Heart left ventricle (tissue), 16 donors: ENCODE data around the gene SLC25A21. TPM values are rescaled to one million over a fixed set of nuclear protein-coding genes. Genes with fewer than 3 reads are reported as not detected.

ENCODE experiments used
- ATAC-seq, 4 donors: fragments of 200-7000 bp; cut with Tn5 transposase; one replicate each; pipeline ENCODE4 v1.9.1; 2020 to 2022; ENCODE audit warnings: moderate library complexity in 4 of 4, mild to moderate bottlenecking in 3 of 4, moderate number of reproducible peaks in 1 of 4
- DNase-seq, 5 donors: peaks; one replicate each; pipeline ENCODE4 v3.0.0-alpha.2; 2020
- H3K27ac ChIP-seq, 12 donors: fragments of 200-600 bp; sonication (generic) in 4 of 12; one replicate each; pipeline versions ENCODE4 v1.5.0 to v1.8.0; 2016 to 2022; ENCODE audit warnings: mild to moderate bottlenecking in 2 of 12
- H3K27me3 ChIP-seq, 9 donors: fragments of 200-600 bp; sonication (generic) in 2 of 9; one replicate each; pipeline versions ENCODE4 v1.5.1 to v1.8.0; 2016 to 2022; ENCODE audit warnings: mild to moderate bottlenecking in 3 of 9
- H3K36me3 ChIP-seq, 9 donors: fragments of 200-600 bp; sonication (generic) in 2 of 9; one replicate each; pipeline versions ENCODE4 v1.5.0 to v1.8.0; 2018 to 2022; ENCODE audit warnings: mild to moderate bottlenecking in 2 of 9
- H3K4me1 ChIP-seq, 12 donors: fragments of 200-600 bp; sonication (generic) in 4 of 12; one replicate each; pipeline versions ENCODE4 v1.5.0 to v1.8.0; 2016 to 2022; ENCODE audit warnings: mild to moderate bottlenecking in 3 of 12
- H3K4me3 ChIP-seq, 12 donors: fragments of 200-600 bp; sonication (generic) in 4 of 12; one replicate each; pipeline versions ENCODE4 v1.5.0 to v1.8.0; 2017 to 2022; ENCODE audit warnings: mild to moderate bottlenecking in 9 of 12, moderate library complexity in 4 of 12
- H3K9me3 ChIP-seq, 12 donors: fragments of 200-600 bp; sonication (generic) in 4 of 12; one replicate each; pipeline versions ENCODE4 v1.5.0 to v1.8.0; 2016 to 2022; ENCODE audit warnings: mild to moderate bottlenecking in 1 of 12
- CTCF ChIP-seq, 12 donors: fragments of 200-600 bp; sonication (generic) in 4 of 12; IDR thresholded peaks; one replicate each; pipeline versions ENCODE4 v1.5.0 to v1.8.0; 2018 to 2022; ENCODE audit warnings: antibody characterized with exemption in 12 of 12, mild to moderate bottlenecking in 5 of 12
- POLR2A ChIP-seq, 2 donors: fragments of 450-650 bp; IDR thresholded peaks; one replicate each; pipeline ENCODE4 v1.6.1; 2017; ENCODE audit warnings: antibody characterized with exemption in 2 of 2, mild to moderate bottlenecking in 2 of 2, moderate library complexity in 2 of 2
- WGBS, 4 donors: extraction: QIAGEN DNeasy Blood & Tissue Kit in 2 of 4; methylation state at CpG; one replicate each; pipeline versions ENCODE4 v1.1.5 to v1.1.7; 2013 to 2018; 5-methylcytosine and 5-hydroxymethylcytosine counted together
- intact Hi-C, 10 donors: fragments of 100-400 bp; cut with DNase I; formaldehyde crosslinking; loops; one replicate each; pipeline versions ENCODE4 v1.11.1 to v1.14.2; 2022
- polyA plus RNA-seq, 2 donors: library from polyadenylated mRNA; stranded (reverse); fragments of 200-250 nt; gene quantifications; one replicate each; pipeline ENCODE4 v1.2.3, GENCODE V29; 2013
- total RNA-seq, 9 donors: library from RNA; depleted of rRNA in 2 of 9; stranded (reverse); fragments of >200 nt in 2 of 9; fragmentation: NEBNext Ultra II Directional in 3 of 9; extraction: Animal tissue kit (Norgen Biotek cat#: 25700) in 3 of 9; gene quantifications; one replicate each; pipeline versions ENCODE4 v1.1.0 to v1.2.4, GENCODE V29; 2016 to 2023
- donor health status: ischemic (EF 13 %, LVEDD 7.1; RV severe dilation, severe dysfunction).
- donor health status: healthy with polysubstance abuse.
- donor health status: DM: no; HTN: yes; CAD: no.
- donor health status: DM: no; HTN: no; CAD: no.
- donor health status: ischemic (EF 25% LVEDD 6.9; RV normal size, moderate dysfunction).
- donor health status: ischemic (EF 25% LVEDD 5.7; RV mildly dilated, moderate dysfunction).
- donor health status: healthy.
- donor health status: DM: yes; HTN: yes; CAD: no.
- donor health status: ischemic (EF 35%, LVEDD 5.7; RV mildly dilated, moderate dysfunction).
- donor health status: nonischemic (EF 11% LVEDD 7.7; RV severe dilation, severe dysfunction).
- donor health status: DM: yes; HTN: yes; CAD: no.
- donor health status: PGD.
- donor health status: ischemic (EF 29% LVEDD 5.4; RV normal size, mild dysfunction).
- donor health status: nonischemic (EF 23%, LVEDD 6.1; RV moderate dilation, normal function).

The SLC25A21 gene
- total and polyA plus RNA-seq, 11 donors: 0.12 to 1.6 (median 0.24) TPM; not detected in 1

GRCh38 chr14:36663404-36664321 lies 508.7 kb downstream of the SLC25A21 start:
- intact Hi-C loops: loop anchor here in 2 of 10 donors (10.0 kb wide), 1 partner anchor 931 kb away; the partner anchor contains the start of genes FOXA1 (in 2 of the 2) and TTC6 (in 2 of the 2)
- ATAC-seq: peak in 1 of 4 donors; percentile 15
- H3K4me1 ChIP-seq: peaks cover 0 to 52% (median 28%) of the 10 kb centered on the region in 12 donors

GRCh38 chr14:36662543-36663403 lies 509.6 kb downstream of the SLC25A21 start:
- no peaks in the 10 kb centered on the region for H3K9me3 ChIP-seq
- peak overlapping the region in 8 of 12 donors; percentile 9 to 38 (median 27) for H3K4me3 ChIP-seq
- peak in 1 of 4 donors; percentile 16 for ATAC-seq
- WGBS, 4 donors: 1 to 4% (median 3%) methylated on average over 12 to 71 of the region's 71 CpGs
- H3K27ac ChIP-seq: no peak overlapping the region
- intact Hi-C loops: loop anchor here in 2 of 10 donors (10.0 kb wide), 1 partner anchor 932 kb away; the partner anchor contains the start of genes FOXA1 (in 2 of the 2) and TTC6 (in 2 of the 2)
- TF ChIP-seq POLR2A (IDR thresholded peaks at IDR 0.05): no peak
- TF ChIP-seq CTCF (IDR thresholded peaks at IDR 0.05): no peak
- DNase-seq: no peak
- H3K4me1 ChIP-seq: peaks cover 0 to 61% (median 31%) of the 10 kb centered on the region in 12 donors
- H3K36me3 ChIP-seq: no peaks in the 10 kb centered on the region
- H3K27me3 ChIP-seq: peaks cover 81 to 100% (median 99%) of the 10 kb centered on the region in 9 donors

More at GRCh38 chr14:36663404-36664321, 508.7 kb downstream of the SLC25A21 start:
- Histone ChIP-seq H3K27ac (no peak overlapping the region), H3K9me3 (no peaks in the 10 kb centered on the region), H3K36me3 (no peaks in the 10 kb centered on the region), H3K4me3 (peak overlapping the region in 6 of 12 donors; percentile 4 to 36 (median 12)), H3K27me3 (peaks cover 72 to 100% (median 99%) of the 10 kb centered on the region in 9 donors)
- WGBS, 4 donors: 1 to 5% (median 3%) methylated on average over 21 to 39 of the region's 39 CpGs
- no peak for TF ChIP-seq CTCF (IDR thresholded peaks at IDR 0.05)
- TF ChIP-seq POLR2A (IDR thresholded peaks at IDR 0.05): no peak
- peak in 1 of 5 donors; percentile 26 for DNase-seq

DNA sequence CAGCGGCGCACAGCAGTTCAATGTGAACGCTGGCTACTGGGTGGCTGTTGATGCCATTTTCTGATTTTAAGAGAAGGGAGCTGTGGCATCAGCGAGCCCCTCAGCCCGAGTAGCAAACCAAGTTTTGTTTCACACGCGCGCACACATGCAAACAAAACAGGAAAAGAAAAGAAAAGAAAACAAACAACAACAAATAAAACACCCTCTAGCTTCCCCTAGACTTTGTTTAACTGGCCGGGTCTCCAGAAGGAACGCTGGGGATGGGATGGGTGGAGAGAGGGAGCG lies 510.2 kb downstream of the SLC25A21 start:
- H3K36me3 ChIP-seq: no peaks in the 10 kb centered on the region
- TF ChIP-seq CTCF (IDR thresholded peaks at IDR 0.05) (no peak), POLR2A (IDR thresholded peaks at IDR 0.05) (no peak)
- H3K4me3 ChIP-seq: peak overlapping the region in 9 of 12 donors; percentile 7 to 38 (median 26)
- H3K27me3 ChIP-seq: peaks cover 86 to 100% (median 99%) of the 10 kb centered on the region in 9 donors
- 1 to 4% (median 3%) methylated on average over 11 of the region's 11 CpGs for WGBS, 4 donors
- no peaks in the 10 kb centered on the region for H3K9me3 ChIP-seq
- no peak for DNase-seq
- H3K27ac ChIP-seq: no peak overlapping the region
- ATAC-seq: no peak
- H3K4me1 ChIP-seq: peaks cover 0 to 67% (median 37%) of the 10 kb centered on the region in 12 donors
- intact Hi-C loops: loop anchor here in 2 of 10 donors (10.0 kb wide), 1 partner anchor 933 kb away; the partner anchor contains the start of genes FOXA1 (in 2 of the 2) and TTC6 (in 2 of the 2)
